ENCODE measurements around the gene FOXP3. TPM values are rescaled to one million over a fixed set of nuclear protein-coding genes. Genes with fewer than 3 reads are reported as not detected.

The FOXP3 gene
- total RNA-seq, 2 experiments from 2014 or later, result 14.6 to 15.4 TPM

DNA sequence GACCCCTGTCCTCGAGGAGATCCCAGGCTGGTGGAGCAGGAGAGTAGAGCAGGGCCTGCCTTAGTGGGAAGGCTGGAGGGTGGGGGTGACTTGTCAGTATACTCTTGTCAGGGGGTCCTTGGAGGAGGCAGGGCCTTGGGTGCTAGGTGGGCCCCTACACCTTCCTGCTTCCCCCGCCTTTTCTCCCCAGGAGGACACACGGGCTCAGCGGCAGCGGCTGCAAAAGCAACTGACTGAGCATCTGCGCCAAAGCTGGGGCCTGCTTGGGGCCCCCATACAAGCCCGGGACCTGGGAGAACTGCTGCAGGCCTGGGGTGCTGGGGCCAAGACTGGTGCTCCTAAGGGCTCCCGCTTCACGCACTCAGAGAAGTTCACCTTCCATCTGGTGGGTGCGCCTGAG is 18.0 kb downstream of the FOXP3 start:
- no peak overlapping the region for H3K27ac Mint-ChIP-seq
- no peak for DNase-seq
- H3K9me3 Mint-ChIP-seq (ENCODE audit: insufficient read depth), result no peaks in the 10 kb centered on the region
- ChIA-PET POLR2A (no interaction called here), CTCF (no interaction called here)
- H3K36me3 Mint-ChIP-seq (ENCODE audit: low read depth), result peaks cover 29% of the 10 kb centered on the region
- no peak for ATAC-seq
- no peak overlapping the region for H3K4me3 Mint-ChIP-seq
- no peaks in the 10 kb centered on the region for H3K27me3 Mint-ChIP-seq (ENCODE audit: low read depth)
- peaks cover 12% of the 10 kb centered on the region for H3K4me1 Mint-ChIP-seq (ENCODE audit: low read depth)

- ChIA-PET POLR2A (no interaction called here), CTCF (no interaction called here)
- Mint-ChIP-seq H3K27ac (no peak overlapping the region), H3K4me1 (ENCODE audit: low read depth) (peaks cover 6% of the 10 kb centered on the region), H3K9me3 (ENCODE audit: insufficient read depth) (no peaks in the 10 kb centered on the region), H3K4me3 (no peak overlapping the region), H3K36me3 (ENCODE audit: low read depth) (peaks cover 19% of the 10 kb centered on the region), H3K27me3 (ENCODE audit: low read depth) (no peaks in the 10 kb centered on the region)
- DNase-seq (no peak), ATAC-seq (no peak)
Measured at GRCh38 chrX:49244207-49244606, 20.3 kb downstream of the FOXP3 start.

GRCh38 chrX:49243166-49243565 is 21.3 kb downstream of the FOXP3 start:
- H3K27ac Mint-ChIP-seq, result no peak overlapping the region
- H3K9me3 Mint-ChIP-seq (ENCODE audit: insufficient read depth), result no peaks in the 10 kb centered on the region
- POLR2A ChIA-PET, result no interaction called here
- ATAC-seq, result no peak
- DNase-seq, result no peak
- no peak overlapping the region for H3K4me3 Mint-ChIP-seq
- H3K4me1 Mint-ChIP-seq (ENCODE audit: low read depth), result peaks cover 6% of the 10 kb centered on the region
- CTCF ChIA-PET, result no interaction called here
- H3K27me3 Mint-ChIP-seq (ENCODE audit: low read depth), result no peaks in the 10 kb centered on the region
- peaks cover 13% of the 10 kb centered on the region for H3K36me3 Mint-ChIP-seq (ENCODE audit: low read depth)

DNA sequence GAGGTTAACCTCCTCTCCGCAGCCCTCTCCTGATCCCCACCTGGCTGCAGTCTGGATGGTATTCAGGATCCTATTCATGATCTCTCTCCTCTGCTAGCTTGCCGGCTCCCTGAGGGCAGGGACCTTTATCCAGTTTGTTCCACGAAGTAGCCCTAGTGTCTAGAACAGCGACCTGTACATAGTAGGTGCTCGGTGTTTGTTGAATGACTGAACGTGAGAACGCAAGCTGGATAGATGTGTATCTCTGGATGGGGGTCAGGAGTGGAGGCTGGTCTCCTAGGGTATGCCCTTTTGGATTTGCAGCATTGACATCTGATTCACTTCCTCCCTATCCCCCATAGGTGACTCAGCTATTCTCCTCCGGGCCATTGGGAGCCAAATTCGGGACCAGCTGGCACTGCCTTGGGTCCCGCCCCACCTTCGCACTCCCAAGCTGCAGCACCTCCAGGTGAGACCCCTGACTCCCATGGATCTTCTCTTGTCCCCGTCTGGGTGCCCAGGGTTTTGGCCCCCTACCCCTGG is 21.9 kb downstream of the FOXP3 start:
- Mint-ChIP-seq H3K36me3 (ENCODE audit: low read depth) (peaks cover 11% of the 10 kb centered on the region), H3K4me1 (ENCODE audit: low read depth) (peaks cover 6% of the 10 kb centered on the region), H3K9me3 (ENCODE audit: insufficient read depth) (no peaks in the 10 kb centered on the region), H3K27me3 (ENCODE audit: low read depth) (no peaks in the 10 kb centered on the region), H3K4me3 (no peak overlapping the region), H3K27ac (no peak overlapping the region)
- ATAC-seq (no peak), DNase-seq (no peak)
- ChIA-PET POLR2A (no interaction called here), CTCF (no interaction called here)

GRCh38 chrX:49238735-49239134 is 25.8 kb downstream of the FOXP3 start:
- POLR2A ChIA-PET, result no interaction called here
- CTCF ChIA-PET, result no interaction called here
- Mint-ChIP-seq H3K4me3 (no peak overlapping the region), H3K27me3 (ENCODE audit: low read depth) (no peaks in the 10 kb centered on the region), H3K9me3 (ENCODE audit: insufficient read depth) (no peaks in the 10 kb centered on the region), H3K27ac (no peak overlapping the region), H3K36me3 (ENCODE audit: low read depth) (peaks cover 7% of the 10 kb centered on the region), H3K4me1 (ENCODE audit: low read depth) (peaks cover 23% of the 10 kb centered on the region)
- no peak for DNase-seq
- no peak for ATAC-seq

- H3K36me3 Mint-ChIP-seq (ENCODE audit: low read depth), result peaks cover 5% of the 10 kb centered on the region
- peaks cover 27% of the 10 kb centered on the region for H3K4me1 Mint-ChIP-seq (ENCODE audit: low read depth)
- ATAC-seq, result no peak
- H3K27ac Mint-ChIP-seq, result peak overlapping the region; percentile 73
- ChIA-PET CTCF (interaction anchor here (1.7 kb wide), 1 partner anchor 44 kb away, joined by 4 read pairs; no protein-coding TSS in a partner anchor), POLR2A (interaction anchor here (1.0 kb wide), 1 partner anchor 12 kb away, joined by 3 read pairs; no protein-coding TSS in a partner anchor)
- H3K27me3 Mint-ChIP-seq (ENCODE audit: low read depth), result no peaks in the 10 kb centered on the region
- no peaks in the 10 kb centered on the region for H3K9me3 Mint-ChIP-seq (ENCODE audit: insufficient read depth)
- H3K4me3 Mint-ChIP-seq, result peak overlapping the region; percentile 93
- DNase-seq, result no peak
Measured at GRCh38 chrX:49237060-49237459, 27.4 kb downstream of the FOXP3 start.

DNA sequence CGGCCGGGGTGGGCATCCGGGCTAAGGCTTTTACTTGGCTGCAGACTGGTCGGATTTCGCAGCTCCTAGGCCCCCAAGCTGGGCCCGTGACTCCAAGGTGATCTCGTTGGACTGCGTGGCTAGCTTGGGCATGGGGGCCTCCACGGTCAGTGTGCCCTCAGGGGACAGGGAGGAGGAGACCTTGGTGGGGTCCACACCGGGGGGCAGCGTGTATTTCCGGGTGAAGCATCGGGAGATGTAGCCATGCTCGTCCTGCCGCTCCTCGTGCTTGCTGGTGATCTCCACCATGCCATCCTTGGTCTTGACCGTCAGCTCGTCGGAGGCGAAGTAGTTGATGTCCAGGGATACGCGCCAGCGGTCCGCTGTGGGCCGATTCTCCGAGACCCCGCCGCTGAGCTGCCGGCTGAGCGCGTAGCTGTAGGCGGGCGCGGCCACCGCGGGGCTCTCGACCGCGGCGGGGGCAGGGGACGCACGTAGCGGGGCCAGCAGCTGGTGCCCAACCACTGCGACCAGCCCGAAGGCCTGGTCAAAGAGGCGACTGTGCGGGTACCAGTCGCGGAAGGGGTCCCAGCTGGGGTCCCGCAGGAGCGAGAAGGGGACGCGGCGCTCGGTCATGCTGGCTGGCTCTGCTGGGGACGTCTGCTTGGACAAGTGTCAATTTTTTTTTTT is 30.5 kb downstream of the FOXP3 start:
- ChIA-PET CTCF (no interaction called here), POLR2A (no interaction called here)
- peaks cover 5% of the 10 kb centered on the region for H3K36me3 Mint-ChIP-seq (ENCODE audit: low read depth)
- H3K4me3 Mint-ChIP-seq, result no peak overlapping the region
- peaks cover 41% of the 10 kb centered on the region for H3K4me1 Mint-ChIP-seq (ENCODE audit: low read depth)
- H3K9me3 Mint-ChIP-seq (ENCODE audit: insufficient read depth), result no peaks in the 10 kb centered on the region
- DNase-seq, result no peak
- no peaks in the 10 kb centered on the region for H3K27me3 Mint-ChIP-seq (ENCODE audit: low read depth)
- no peak for ATAC-seq
- H3K27ac Mint-ChIP-seq, result no peak overlapping the region

GRCh38 chrX:49233176-49233575 is 31.3 kb downstream of the FOXP3 start, which contains the start of gene CACNA1F:
Gene CACNA1F, minus strand, starts transcription at chrX:49233340. Its CDS starts 31 bp downstream, at chrX:49233309.
- no peaks in the 10 kb centered on the region for H3K27me3 Mint-ChIP-seq (ENCODE audit: low read depth)
- DNase-seq (no peak), ATAC-seq (no peak)
- H3K4me1 Mint-ChIP-seq (ENCODE audit: low read depth), result peaks cover 41% of the 10 kb centered on the region
- CTCF ChIA-PET, result no interaction called here
- H3K4me3 Mint-ChIP-seq, result no peak within 1 kb of the TSS
- H3K27ac Mint-ChIP-seq, result no peak within 1 kb of the TSS
- H3K36me3 Mint-ChIP-seq (ENCODE audit: low read depth), result peaks cover 5% of the 10 kb centered on the region
- H3K9me3 Mint-ChIP-seq (ENCODE audit: insufficient read depth), result no peaks in the 10 kb centered on the region
- POLR2A ChIA-PET, result no interaction called here

DNA sequence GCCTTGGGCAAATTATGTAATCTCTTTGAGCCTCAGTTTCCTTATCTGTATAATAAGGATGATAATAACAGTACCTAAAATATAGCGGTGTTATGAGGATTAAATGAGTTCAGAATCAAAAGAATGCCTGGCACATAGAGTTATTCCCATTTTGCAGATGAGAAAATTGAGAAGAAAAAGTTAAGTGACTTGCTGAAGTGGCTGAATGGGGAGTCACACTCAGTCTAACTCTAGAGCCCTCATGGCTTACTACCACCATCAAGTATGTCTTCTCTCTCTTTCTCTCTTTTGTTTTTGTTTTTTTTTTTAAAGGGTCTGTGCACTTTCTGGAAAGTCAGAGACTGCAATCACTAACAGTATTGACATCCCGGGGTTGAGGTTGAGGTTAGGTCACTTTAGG is 32.0 kb downstream of the FOXP3 start:
- CTCF ChIA-PET, result interaction anchor here (0.6 kb wide), 1 partner anchor 40 kb away, joined by 3 read pairs; no protein-coding TSS in a partner anchor
- Mint-ChIP-seq H3K27ac (no peak overlapping the region), H3K9me3 (ENCODE audit: insufficient read depth) (no peaks in the 10 kb centered on the region), H3K4me1 (ENCODE audit: low read depth) (peaks cover 41% of the 10 kb centered on the region), H3K27me3 (ENCODE audit: low read depth) (no peaks in the 10 kb centered on the region), H3K4me3 (no peak overlapping the region), H3K36me3 (ENCODE audit: low read depth) (peaks cover 5% of the 10 kb centered on the region)
- DNase-seq (no peak), ATAC-seq (no peak)
- POLR2A ChIA-PET, result interaction anchor here (0.5 kb wide), 1 partner anchor 109 kb away, joined by 4 read pairs; the partner anchor contains the start of gene GPKOW

DNA sequence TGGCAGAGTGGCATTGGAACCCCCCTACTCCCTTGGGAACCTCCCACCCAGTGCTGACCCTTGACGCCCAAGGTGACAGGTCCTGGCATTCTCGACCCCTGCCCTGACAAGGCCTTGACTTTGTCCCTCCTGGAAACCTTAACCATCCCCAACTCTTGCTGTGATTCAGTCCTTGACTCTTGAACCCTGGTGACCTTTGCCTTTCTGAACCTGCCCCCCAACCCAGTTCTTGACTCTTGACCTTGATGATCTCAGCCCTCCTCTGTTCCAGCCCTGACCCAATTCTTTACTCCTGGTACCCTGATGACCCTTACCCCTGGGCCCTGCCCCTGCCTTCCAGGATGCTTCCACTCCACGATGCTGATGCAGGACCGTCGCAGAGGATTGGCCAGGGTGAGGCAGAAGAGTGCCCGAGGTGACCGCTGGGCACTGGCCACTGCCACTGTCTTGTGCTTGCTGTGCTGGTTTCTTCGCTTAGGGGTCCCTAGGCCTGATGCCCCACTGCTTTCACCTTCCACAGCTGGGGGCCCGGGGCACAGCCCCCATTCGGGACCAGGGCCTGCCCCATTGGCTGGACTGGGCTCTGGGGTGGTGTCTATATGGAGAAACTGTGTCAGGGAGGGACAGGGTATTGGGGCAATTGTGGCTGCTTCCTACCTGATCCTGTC is 33.0 kb downstream of the FOXP3 start:
- H3K4me3 Mint-ChIP-seq, result peak overlapping the region; percentile 75
- peaks cover 31% of the 10 kb centered on the region for H3K4me1 Mint-ChIP-seq (ENCODE audit: low read depth)
- no peaks in the 10 kb centered on the region for H3K9me3 Mint-ChIP-seq (ENCODE audit: insufficient read depth)
- H3K27me3 Mint-ChIP-seq (ENCODE audit: low read depth), result no peaks in the 10 kb centered on the region
- no peaks in the 10 kb centered on the region for H3K36me3 Mint-ChIP-seq (ENCODE audit: low read depth)
- ATAC-seq (no peak), DNase-seq (no peak)
- peak overlapping the region; percentile 92 for H3K27ac Mint-ChIP-seq
- CTCF ChIA-PET, result interaction anchor here (2.1 kb wide), 1 partner anchor 40 kb away, joined by 7 read pairs; no protein-coding TSS in a partner anchor
- POLR2A ChIA-PET, result interaction anchor here (1.0 kb wide), 1 partner anchor 65 kb away, joined by 3 read pairs; no protein-coding TSS in a partner anchor

GRCh38 chrX:49230500-49231232 is 33.8 kb downstream of the FOXP3 start:
- peak overlapping the region; percentile 92 for H3K27ac Mint-ChIP-seq
- DNase-seq (peak; percentile 79), ATAC-seq (peak; percentile 77)
- H3K4me1 Mint-ChIP-seq (ENCODE audit: low read depth), result peaks cover 30% of the 10 kb centered on the region
- no peaks in the 10 kb centered on the region for H3K36me3 Mint-ChIP-seq (ENCODE audit: low read depth)
- ChIA-PET POLR2A (interaction anchor here (1.0 kb wide), 1 partner anchor 65 kb away, joined by 3 read pairs; no protein-coding TSS in a partner anchor), CTCF (interaction anchor here (2.1 to 2.5 kb wide), 2 partner anchors 38 to 40 kb away, joined by 7 to 14 read pairs; no protein-coding TSS in a partner anchor)
- no peaks in the 10 kb centered on the region for H3K27me3 Mint-ChIP-seq (ENCODE audit: low read depth)
- no peaks in the 10 kb centered on the region for H3K9me3 Mint-ChIP-seq (ENCODE audit: insufficient read depth)
- peak overlapping the region; percentile 75 for H3K4me3 Mint-ChIP-seq

Measured in activated CD8-positive, alpha-beta T cell treated with anti-CD3 and anti-CD28 coated beads, Interleukin-2, amount 10 ng/mL, durations not matched to agents 7 days and 5 days (primary cell).